ENCODE results near the gene CCNL1.

Gene CCNL1

GRCh38 chr3:157122832-157123427, 37.0 kb downstream of the CCNL1 start:
- DNase-seq (ENCODE audit: low read depth) = no peak

DNA sequence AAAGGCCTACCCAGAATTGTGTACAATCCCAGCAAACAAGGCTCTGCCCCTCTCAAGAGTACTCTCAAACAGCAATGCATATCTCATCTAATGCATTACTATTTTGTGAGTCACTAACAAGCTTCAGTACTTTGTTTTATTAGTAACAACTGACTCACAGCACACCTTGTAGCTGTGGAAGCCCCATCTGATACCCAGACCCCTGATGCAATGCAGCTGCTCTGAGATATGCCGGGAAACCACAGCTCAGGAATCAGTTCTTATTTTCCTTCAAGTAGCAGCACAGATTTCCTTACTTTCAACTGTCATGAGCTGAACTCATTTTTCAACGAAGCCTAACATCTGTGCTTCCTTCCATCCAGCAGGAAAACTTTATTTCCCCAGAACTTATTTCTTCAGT, 37.8 kb downstream of the CCNL1 start:
- no peak for DNase-seq (ENCODE audit: low read depth)

DNA sequence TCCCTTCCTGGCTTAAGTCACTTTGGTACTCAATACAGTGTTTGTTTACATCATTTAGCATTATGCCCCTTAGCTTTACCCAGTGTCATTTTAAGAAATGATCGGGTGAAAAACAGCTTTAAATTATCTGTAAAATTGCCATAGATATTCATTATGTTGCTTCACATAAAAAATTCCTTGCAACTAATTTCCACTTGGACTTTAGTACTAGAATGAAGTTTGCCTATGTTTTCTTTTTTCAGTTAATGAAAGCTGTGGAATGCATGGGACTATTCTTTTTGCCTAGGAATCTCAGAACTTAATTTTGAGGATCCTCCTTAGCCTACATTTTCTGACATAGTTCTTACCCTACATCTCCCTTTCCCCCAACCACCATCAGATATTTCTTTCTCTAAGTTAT, 38.4 kb downstream of the CCNL1 start:
- no peak for DNase-seq (ENCODE audit: low read depth)

- no peak for DNase-seq (ENCODE audit: low read depth)
These were observed 39.7 kb downstream of the CCNL1 start for GRCh38 chr3:157120071-157120892.

DNA sequence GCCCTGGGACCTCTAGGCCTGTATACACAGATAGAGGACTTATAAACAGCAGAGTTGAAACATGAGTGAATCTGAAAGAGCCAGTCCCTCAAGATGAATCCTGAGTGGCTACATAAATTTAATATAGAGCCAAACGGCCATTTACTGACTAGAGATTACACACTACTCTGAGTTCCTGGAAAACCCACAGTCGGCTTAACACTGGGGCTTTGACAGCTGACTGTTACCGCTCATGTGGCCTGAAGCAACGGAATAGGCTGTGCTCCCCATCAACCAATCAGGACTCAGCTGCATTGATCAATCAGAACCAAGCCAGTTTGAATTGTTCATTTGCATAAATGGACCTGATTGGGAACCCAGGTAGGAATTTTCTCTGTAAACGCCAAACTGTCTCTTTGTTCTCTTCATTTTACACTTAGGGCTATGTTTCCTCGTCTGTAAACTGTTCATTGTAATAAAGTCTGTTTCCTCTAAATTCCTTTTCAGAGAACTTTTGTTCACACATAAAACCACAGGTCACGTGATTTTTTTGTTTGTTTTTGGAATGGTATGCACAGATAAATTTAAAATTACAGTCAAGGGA, 40.5 kb downstream of the CCNL1 start:
- no peak for DNase-seq (ENCODE audit: low read depth)

- no peak for DNase-seq (ENCODE audit: low read depth)
These were observed 41.9 kb downstream of the CCNL1 start for GRCh38 chr3:157117875-157118654.

- DNase-seq (ENCODE audit: low read depth) = no peak
These were observed 42.7 kb downstream of the CCNL1 start for GRCh38 chr3:157117206-157117605.

DNA sequence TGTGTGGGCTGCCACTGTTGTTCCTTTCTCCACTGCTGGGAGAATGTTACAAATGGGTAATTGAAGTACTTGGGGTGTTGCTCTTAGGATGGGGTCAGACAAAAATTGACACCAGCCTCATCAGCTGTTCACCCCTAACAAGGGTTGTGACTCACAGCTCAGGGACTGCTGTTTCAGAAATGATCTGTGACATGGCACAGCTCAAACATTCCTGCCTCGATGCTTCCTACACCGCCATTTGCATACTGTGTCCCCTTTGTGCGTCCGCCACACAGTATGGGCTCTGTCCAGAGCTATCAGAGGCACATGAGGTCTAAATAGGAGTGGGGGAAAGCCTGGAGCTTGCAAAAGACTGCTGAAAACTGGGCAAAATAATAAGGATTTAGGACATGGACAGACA, 43.9 kb downstream of the CCNL1 start:
- no peak for DNase-seq (ENCODE audit: low read depth)

- no peak for DNase-seq (ENCODE audit: low read depth)
These were observed 44.6 kb downstream of the CCNL1 start for GRCh38 chr3:157115069-157116006.

DNA sequence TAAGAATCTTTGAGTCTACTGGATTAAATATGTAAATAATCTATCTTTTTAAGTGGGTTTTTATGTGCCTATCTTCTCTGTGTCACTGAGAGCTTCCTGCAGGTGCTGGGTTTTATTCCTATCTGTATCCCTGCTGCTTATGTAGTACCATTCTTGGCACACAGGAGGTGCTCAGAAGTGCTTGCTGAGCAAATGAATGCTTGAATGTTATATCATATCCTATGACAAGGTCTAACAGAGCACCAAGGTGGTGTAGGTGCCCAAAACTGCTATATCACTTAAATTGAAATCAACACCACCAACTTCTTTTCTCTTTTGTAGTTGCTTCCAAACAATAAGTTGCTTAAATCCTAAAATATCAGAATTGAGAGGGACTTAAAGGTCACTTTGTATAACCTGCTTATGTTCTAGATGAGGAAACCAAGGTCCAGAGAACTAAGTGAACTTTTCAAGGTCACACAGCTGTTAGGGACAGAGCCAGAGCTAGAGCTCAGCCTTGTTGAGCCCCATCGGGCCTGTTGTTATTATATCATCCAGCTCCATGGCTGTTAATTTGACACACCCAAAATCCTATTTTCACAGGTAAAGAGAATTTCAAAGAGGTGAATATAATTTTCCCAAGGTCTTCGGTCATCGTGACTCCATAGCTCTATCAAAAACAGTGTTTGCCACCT, 46.0 kb downstream of the CCNL1 start:
- DNase-seq (ENCODE audit: low read depth) = no peak

DNA sequence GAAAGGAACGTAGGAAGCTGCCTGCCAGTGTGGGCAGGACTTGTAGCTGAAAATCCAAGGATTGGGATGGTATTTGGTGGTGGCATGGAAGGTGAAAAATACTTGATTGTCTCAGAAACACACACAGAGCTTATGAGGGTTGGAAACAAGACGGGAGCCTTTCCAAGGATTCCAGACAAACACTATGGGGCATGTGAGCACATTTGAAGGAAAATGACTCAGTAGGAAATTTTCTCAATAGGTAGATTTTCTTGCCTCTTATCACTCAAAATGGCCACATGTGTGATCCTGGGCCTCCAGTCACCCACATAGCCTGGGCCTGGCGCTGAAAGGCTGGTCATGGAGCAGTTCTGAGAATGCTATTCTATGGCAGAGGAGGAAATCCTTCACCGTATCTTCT, 47.4 kb downstream of the CCNL1 start:
- DNase-seq (ENCODE audit: low read depth) = no peak

DNA sequence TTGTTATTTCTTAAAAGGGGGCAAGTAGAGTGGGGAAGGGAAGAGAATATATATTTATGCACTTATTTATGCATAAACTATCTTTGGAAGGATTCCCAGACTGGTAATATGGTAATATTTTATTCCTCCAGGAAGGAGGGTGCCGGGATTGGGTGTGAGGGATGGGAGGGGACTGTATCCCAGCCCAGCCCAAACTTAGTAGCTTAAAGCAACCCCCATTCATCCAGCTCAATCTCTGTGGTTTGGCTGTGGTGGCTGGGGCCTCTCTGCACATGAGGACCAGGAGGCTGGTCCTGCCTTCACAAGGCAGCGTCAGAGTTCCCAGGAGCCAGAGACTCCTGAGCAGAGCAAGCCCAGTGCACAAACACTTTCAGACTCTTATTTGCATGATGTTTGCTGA, 48.4 kb downstream of the CCNL1 start:
- no peak for DNase-seq (ENCODE audit: low read depth)

GRCh38 chr3:157110761-157111278, 49.1 kb downstream of the CCNL1 start:
- no peak for DNase-seq (ENCODE audit: low read depth)

DNA sequence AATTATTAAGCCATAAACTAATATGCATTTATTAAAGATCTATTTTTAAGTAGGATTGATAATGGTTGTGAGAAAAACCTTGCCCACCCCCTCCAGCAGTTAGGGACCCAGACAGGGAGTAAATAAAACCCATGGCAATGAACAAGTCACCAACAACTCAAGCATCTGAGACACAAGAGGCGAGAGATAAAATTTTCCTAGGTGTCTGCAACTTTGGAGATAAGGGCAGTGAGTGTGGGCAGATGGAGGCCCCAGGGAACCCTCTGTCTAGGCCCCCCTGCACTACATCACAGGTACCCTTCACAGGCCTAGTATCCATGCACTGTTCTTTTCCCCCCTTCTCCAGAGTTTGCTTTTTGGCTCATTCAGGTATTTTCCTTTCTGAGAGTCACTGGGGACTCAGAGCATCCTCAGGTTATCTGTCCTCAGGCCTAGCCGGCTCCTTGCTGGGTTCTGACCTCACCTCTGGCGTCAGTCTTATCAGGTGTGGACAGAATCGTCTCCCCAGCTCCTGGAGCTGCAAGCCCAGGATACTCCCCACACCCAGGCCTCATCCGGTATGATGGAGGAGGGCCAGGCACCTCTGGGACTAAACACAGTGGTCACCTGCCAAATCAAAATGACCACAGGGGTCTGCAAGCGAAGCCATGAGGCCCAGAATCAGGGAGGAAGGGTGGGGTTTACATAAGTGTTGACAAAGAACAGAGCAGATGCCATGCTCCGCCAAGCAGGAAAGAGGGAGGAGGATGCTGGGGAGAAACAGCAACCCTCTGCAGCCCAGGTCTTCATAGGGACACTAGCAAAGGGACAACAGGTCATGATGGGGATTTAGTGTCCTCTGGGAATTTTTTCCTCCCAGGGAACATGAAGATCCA, 50.4 kb downstream of the CCNL1 start:
- DNase-seq (ENCODE audit: low read depth) = no peak

- DNase-seq (ENCODE audit: low read depth) = no peak
These were observed 52.3 kb downstream of the CCNL1 start for GRCh38 chr3:157107644-157108133.

GRCh38 chr3:157107037-157107436, 52.9 kb downstream of the CCNL1 start:
- no peak for DNase-seq (ENCODE audit: low read depth)

GRCh38 chr3:157104928-157105652, 54.9 kb downstream of the CCNL1 start:
- no peak for DNase-seq (ENCODE audit: low read depth)

DNA sequence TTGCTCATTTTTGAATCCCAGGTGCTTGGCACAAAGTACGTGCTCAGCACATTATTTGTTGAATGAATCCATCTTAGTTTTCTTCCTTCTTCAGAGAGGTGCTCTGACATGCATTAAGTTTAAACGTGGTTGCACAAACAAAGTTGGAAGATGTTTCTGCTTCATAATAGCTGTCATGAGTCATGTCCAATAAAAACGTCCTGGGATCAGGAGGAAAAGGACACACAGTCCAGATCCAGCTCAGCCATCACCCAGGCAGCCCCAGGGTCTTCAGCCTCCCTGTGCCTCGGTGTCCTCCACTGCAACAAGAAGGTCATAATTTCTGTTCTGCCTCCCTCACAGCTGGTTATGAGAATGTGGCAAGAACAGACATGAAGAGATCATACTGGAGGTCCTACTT, 55.4 kb downstream of the CCNL1 start:
- DNase-seq (ENCODE audit: low read depth) = no peak

DNA sequence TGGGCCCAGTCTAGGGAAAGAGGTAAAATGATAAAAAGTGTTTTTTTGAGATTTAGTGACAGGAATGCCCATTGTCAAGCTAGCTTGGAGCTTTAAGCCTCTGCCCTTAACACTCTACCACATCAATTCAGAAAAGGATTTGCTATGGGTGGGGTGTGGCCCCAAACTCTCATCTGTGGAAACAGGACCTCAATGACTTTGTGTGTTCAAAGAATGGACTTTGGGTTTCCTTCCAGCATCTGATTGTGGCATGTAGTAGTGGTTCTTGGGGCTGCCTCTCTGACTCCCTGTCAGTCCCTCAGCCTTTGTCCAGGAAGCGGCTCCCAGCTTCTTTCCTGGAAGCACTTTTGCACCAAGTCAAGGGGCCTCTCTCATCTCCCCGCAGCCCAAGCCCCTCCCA, 56.1 kb downstream of the CCNL1 start:
- DNase-seq (ENCODE audit: low read depth) = no peak

Data from stimulated activated CD8-positive, alpha-beta memory T cell treated with anti-CD3 and anti-CD28 coated beads, Interleukin-12 subunit alpha, Interleukin-12 subunit beta, amount 100 ng/mL, for 1 hour (primary cell).